ENCODE data around the gene VAMP1.

VAMP1 gene

GRCh38 chr12:6425590-6426531 is 44.6 kb downstream of the VAMP1 start:
- no peak for ATAC-seq

- no peak for ATAC-seq
Measured at GRCh38 chr12:6424866-6425265, 45.6 kb downstream of the VAMP1 start.

- ATAC-seq, result no peak
Measured at GRCh38 chr12:6424008-6424347, 46.5 kb downstream of the VAMP1 start.

GRCh38 chr12:6423267-6424007 is 47.0 kb downstream of the VAMP1 start:
- peak; percentile 55 for ATAC-seq

GRCh38 chr12:6420364-6420763 is 50.1 kb downstream of the VAMP1 start:
- no peak for ATAC-seq

- no peak for ATAC-seq
Measured at GRCh38 chr12:6418796-6419195, 51.7 kb downstream of the VAMP1 start.

- no peak for ATAC-seq
Measured at GRCh38 chr12:6416596-6416995, 53.9 kb downstream of the VAMP1 start.
